IPS-11a (cell line): Measurements from ENCODE around the gene KHDC4.
"Not testable (repeated sequence)": the region's sequence is repeated elsewhere in the genome, so short reads cannot be mapped to it uniquely, and the experiment has no call there.

Experiments used
- H3K4me3 ChIP-seq: one replicate; pipeline ENCODE4 v1.5.1; 2013; ENCODE audit warnings: low read depth, low read length, control low read depth

The KHDC4 gene

GRCh38 chr1:155911156-155912055 is 22.8 kb downstream of the KHDC4 start, which contains the start of gene RIT1:
RIT1 (minus strand) TSS chr1:155911349; CDS start chr1:155910761, 588 bp downstream.
- H3K4me3 ChIP-seq = peak within 1 kb of the TSS; percentile 74

GRCh38 chr1:155910621-155911121 is 23.5 kb downstream of the KHDC4 start:
- H3K4me3 ChIP-seq = peak overlapping the region; percentile 74

GRCh38 chr1:155909894-155910293 is 24.3 kb downstream of the KHDC4 start:
- no peak overlapping the region for H3K4me3 ChIP-seq

GRCh38 chr1:155904261-155904660 is 30.0 kb downstream of the KHDC4 start:
- no peak overlapping the region for H3K4me3 ChIP-seq

GRCh38 chr1:155900161-155900560 is 34.1 kb downstream of the KHDC4 start:
- no peak overlapping the region for H3K4me3 ChIP-seq

- H3K4me3 ChIP-seq = no peak overlapping the region
Measured at GRCh38 chr1:155899683-155900082, 34.5 kb downstream of the KHDC4 start.

GRCh38 chr1:155898888-155899287 is 35.3 kb downstream of the KHDC4 start:
- H3K4me3 ChIP-seq = no peak overlapping the region

- no peak overlapping the region for H3K4me3 ChIP-seq
Measured at GRCh38 chr1:155897746-155898145, 36.5 kb downstream of the KHDC4 start.

- not testable (repeated sequence) for H3K4me3 ChIP-seq
Measured at GRCh38 chr1:155896476-155896875, 37.7 kb downstream of the KHDC4 start.

- H3K4me3 ChIP-seq = not testable (repeated sequence)
Measured at GRCh38 chr1:155895617-155896016, 38.6 kb downstream of the KHDC4 start.

- no peak overlapping the region for H3K4me3 ChIP-seq
Measured at GRCh38 chr1:155893389-155894142, 40.6 kb downstream of the KHDC4 start.

- no peak overlapping the region for H3K4me3 ChIP-seq
Measured at GRCh38 chr1:155892796-155893195, 41.4 kb downstream of the KHDC4 start.

- no peak overlapping the region for H3K4me3 ChIP-seq
Measured at GRCh38 chr1:155890251-155890650, 44.0 kb downstream of the KHDC4 start.

GRCh38 chr1:155889566-155889965 is 44.6 kb downstream of the KHDC4 start:
- H3K4me3 ChIP-seq = no peak overlapping the region

- no peak overlapping the region for H3K4me3 ChIP-seq
Measured at GRCh38 chr1:155888481-155888880, 45.7 kb downstream of the KHDC4 start.

GRCh38 chr1:155884982-155885381 is 49.2 kb downstream of the KHDC4 start:
- H3K4me3 ChIP-seq = no peak overlapping the region

- H3K4me3 ChIP-seq = no peak overlapping the region
Measured at GRCh38 chr1:155884031-155884960, 49.9 kb downstream of the KHDC4 start.

- H3K4me3 ChIP-seq = no peak overlapping the region
Measured at GRCh38 chr1:155882766-155883165, 51.4 kb downstream of the KHDC4 start.

- no peak overlapping the region for H3K4me3 ChIP-seq
Measured at GRCh38 chr1:155882235-155882634, 52.0 kb downstream of the KHDC4 start.

GRCh38 chr1:155880950-155881349 is 53.3 kb downstream of the KHDC4 start:
- no peak overlapping the region for H3K4me3 ChIP-seq

GRCh38 chr1:155880251-155880650 is 54.0 kb downstream of the KHDC4 start:
- no peak overlapping the region for H3K4me3 ChIP-seq
